ENCODE results near the gene ABRACL. TPM values are rescaled to one million over a fixed set of nuclear protein-coding genes. Genes with fewer than 3 reads are reported as not detected.
A peak's percentile ranks its signal among the peaks of the same experiment; 100 is the strongest.
"Not testable (repeated sequence)": the region's sequence is repeated elsewhere in the genome, so short reads cannot be mapped to it uniquely, and the experiment has no call there.

ABRACL gene
- total RNA-seq, 2 donors from 2014 or later = 46.0 to 64.4 TPM

DNA sequence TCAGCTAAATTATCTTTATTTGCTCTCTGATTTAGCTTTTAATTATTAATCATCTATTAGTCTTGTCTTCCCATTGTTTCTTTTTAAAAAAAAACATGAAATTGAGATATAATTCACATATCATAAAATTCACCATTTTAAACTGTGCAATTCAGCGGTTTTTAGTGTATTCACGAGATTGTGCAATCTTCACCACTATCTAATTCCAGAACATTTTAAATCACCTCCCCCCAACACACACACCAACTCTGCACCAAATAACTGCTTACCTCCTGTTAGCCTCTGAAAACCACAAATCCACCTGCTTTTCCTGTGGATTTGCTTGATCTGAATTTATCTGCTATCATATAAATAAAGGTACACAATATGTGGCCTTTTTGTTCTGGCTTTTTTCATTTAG is 8.8 kb upstream of the ABRACL start:
- H3K9me3 ChIP-seq (ENCODE audit: control insufficient read depth, low read length, poor library complexity, severe bottlenecking) = no peaks in the 10 kb centered on the region
- Mint-ChIP-seq H3K27ac (no peak overlapping the region), H3K4me1 (peaks cover 2% of the 10 kb centered on the region), H3K27me3 (no peaks in the 10 kb centered on the region), H3K36me3 (ENCODE audit: low read depth) (no peaks in the 10 kb centered on the region), H3K4me3 (no peak overlapping the region)
- DNase-seq (no peak), ATAC-seq (no peak)

DNA sequence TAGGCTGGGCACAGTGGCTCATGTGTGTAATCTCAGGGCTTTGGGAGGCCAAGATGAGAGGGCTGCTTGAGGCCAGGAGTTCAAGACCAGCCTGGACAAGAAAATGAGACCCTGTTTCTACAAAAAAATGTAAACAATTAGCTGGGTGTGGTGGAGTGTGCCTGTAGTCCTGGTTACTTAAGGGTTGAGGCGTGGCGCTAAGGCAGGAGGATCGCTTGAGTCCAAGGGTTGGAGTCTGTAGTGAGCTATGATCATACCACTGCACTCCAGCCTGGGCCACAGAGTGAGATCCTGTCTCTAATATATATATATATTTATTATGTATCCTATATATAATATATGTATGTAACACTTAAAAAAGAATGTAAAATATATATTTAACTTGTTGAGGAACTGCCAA is 7.9 kb upstream of the ABRACL start:
- ATAC-seq (no peak), DNase-seq (no peak)
- no peaks in the 10 kb centered on the region for H3K9me3 ChIP-seq (ENCODE audit: control insufficient read depth, low read length, poor library complexity, severe bottlenecking)
- Mint-ChIP-seq H3K27me3 (no peaks in the 10 kb centered on the region), H3K36me3 (ENCODE audit: low read depth) (no peaks in the 10 kb centered on the region), H3K4me3 (no peak overlapping the region), H3K4me1 (peaks cover 2% of the 10 kb centered on the region), H3K27ac (no peak overlapping the region)

DNA sequence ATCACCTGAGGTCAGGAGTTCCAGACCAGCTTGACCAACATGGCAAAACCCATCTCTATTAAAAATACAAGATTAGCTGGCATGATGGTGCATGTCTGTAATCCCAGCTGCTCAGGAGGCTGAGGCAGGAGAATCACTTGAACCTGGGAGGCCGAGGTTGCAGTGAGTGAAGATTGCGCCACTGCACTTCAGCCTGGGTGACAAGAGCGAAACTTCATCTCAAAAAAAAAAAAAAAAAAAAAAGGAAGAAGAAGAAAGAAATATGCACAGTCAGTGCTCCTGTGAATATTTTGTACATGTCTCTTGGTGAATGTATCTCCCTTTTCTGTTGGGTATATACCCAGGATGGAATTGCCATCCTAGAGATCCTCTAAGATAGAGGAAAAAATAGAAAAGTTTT is 3.1 kb upstream of the ABRACL start:
- H3K4me1 Mint-ChIP-seq = peaks cover 12% of the 10 kb centered on the region
- not testable (repeated sequence) for ATAC-seq; H3K27ac Mint-ChIP-seq; H3K4me3 Mint-ChIP-seq; H3K27me3 Mint-ChIP-seq; DNase-seq; H3K9me3 ChIP-seq (ENCODE audit: control insufficient read depth, low read length, poor library complexity, severe bottlenecking); H3K36me3 Mint-ChIP-seq (ENCODE audit: low read depth)

DNA sequence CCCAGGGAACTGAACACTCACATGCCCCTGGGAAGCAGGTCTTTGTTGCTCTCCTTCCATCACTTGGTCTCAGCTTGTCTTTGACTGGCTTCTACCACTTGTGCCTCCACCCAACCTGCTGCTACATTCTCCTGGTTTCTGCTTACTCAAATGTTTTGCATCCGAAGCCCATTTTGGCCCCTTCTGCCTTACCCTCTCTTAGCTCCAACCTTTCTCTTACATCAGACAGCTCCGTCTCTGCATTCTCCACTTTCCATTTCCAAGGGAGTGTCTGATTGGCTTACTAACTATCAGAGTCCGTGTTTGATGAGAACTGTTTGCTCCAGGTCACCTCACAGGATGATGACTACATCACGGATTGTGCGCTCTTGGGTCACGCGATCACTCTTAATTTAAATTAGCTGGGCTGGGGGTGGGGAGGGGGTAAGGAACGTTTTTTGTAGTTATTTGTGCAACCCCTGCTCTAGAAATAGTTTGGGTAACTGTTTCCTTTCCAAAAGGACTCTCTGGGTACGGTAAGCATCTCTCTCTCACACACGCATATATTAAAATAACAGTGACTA is 844 bp upstream of the ABRACL start:
- Mint-ChIP-seq H3K27me3 (no peaks in the 10 kb centered on the region), H3K4me1 (peaks cover 17% of the 10 kb centered on the region), H3K4me3 (no peak overlapping the region), H3K36me3 (ENCODE audit: low read depth) (no peaks in the 10 kb centered on the region), H3K27ac (peak overlapping the region; percentile 93)
- no peak for DNase-seq
- H3K9me3 ChIP-seq (ENCODE audit: control insufficient read depth, low read length, poor library complexity, severe bottlenecking) = no peaks in the 10 kb centered on the region
- peak; percentile 10 for ATAC-seq

DNA sequence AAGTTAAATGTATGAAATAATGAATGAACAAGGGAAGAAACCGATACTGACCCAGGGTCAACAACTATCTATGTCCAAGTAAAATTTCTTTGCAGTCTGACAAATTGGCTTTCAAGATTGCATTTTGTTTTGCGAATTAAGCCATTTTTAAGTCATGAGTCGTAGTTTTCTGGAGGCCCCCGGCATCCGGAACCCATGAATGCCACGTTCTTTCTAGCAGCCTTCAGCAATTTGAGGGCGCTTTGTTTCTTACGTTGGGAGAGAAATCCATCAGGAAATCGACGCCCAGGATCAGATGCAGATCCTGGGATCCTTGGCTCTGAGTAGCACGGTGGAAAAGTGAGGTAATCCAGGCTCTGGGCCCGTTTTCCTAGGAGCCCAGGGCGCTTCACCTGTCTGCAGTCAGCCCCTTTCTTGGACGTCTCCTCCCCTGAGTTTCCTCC is 309 bp upstream of the ABRACL start:
- peak; percentile 22 for ATAC-seq
- H3K27ac Mint-ChIP-seq = peak overlapping the region; percentile 93
- DNase-seq = no peak
- H3K4me3 Mint-ChIP-seq = no peak overlapping the region
- no peaks in the 10 kb centered on the region for H3K27me3 Mint-ChIP-seq
- H3K9me3 ChIP-seq (ENCODE audit: control insufficient read depth, low read length, poor library complexity, severe bottlenecking) = no peaks in the 10 kb centered on the region
- H3K4me1 Mint-ChIP-seq = peaks cover 21% of the 10 kb centered on the region
- H3K36me3 Mint-ChIP-seq (ENCODE audit: low read depth) = no peaks in the 10 kb centered on the region

DNA sequence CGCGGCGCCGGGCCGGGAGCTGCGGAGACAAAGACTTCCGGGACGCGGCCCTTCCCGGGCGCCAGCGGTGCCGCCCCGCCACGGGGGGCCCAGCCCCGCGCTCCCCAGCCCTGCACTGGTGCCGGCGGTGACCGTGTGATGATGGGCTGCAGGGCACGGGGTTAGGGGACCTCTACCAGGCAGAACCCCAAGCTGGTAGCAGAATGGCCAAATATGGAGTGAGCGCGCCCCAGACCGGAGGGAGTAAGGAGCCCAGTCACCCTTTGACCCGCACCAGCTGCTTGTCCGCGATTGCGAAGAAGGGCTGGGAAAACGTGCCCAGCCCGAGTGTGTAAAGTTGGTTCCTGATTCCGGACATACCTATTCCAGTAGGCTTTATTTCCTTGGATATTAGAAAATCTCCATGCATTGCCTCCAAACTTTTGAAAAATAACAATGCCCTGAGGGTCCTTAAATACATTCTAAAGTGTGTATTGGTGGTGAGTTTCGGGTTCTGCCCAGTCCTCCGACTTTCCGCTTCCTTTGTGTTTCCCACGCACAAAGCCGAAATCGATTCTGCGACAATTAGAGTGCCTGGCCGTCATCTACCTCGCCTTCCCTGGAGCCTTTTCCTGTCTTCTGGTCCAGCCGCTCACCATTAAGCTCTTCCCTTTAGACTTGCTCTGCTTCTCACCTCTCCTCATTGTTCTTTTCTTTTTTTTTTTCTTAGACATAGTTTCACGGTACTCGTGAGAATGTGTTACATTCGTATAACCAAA is 1.1 kb downstream of the ABRACL start:
- H3K27me3 Mint-ChIP-seq = no peaks in the 10 kb centered on the region
- no peak overlapping the region for H3K27ac Mint-ChIP-seq
- H3K4me1 Mint-ChIP-seq = peaks cover 30% of the 10 kb centered on the region
- H3K36me3 Mint-ChIP-seq (ENCODE audit: low read depth) = peaks cover 7% of the 10 kb centered on the region
- DNase-seq = peak in 1 of 3 donors; percentile 25
- H3K4me3 Mint-ChIP-seq = no peak overlapping the region
- no peaks in the 10 kb centered on the region for H3K9me3 ChIP-seq (ENCODE audit: control insufficient read depth, low read length, poor library complexity, severe bottlenecking)
- no peak for ATAC-seq

DNA sequence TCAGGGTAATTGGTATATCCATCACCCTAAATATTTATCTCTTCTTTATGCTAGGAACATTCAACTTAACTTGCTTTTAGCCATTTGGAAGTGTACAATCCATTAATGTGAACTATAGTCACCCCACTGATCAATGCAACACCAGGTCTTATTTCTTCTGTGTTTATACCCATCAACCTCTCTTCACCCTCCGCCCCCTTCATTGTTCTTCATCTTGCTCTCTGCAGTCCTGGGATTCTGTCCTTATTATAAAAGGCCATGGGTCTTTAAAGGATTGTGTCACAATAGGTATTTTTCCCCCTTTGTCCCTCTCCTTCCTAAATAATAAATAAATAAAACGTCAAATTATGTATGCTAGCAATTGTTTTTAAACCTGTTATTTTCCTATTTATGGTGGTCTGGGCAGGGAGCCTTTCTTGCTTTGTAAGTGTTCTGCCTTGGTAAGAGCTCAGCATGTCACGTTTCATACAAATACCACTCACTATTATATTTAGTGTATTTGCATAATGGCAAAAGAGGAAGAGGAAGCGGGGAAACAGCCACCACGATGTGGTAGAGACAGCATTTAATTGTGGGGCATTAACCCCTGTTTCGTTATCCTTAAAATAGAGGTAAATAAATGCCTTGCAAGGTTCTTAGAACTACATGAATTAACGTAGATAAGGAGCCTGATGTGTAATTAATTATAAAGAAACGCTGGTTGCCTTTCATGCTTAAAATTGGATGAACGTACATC is 1.9 kb downstream of the ABRACL start:
- ATAC-seq (peak; percentile 32), DNase-seq (no peak)
- no peaks in the 10 kb centered on the region for H3K9me3 ChIP-seq (ENCODE audit: control insufficient read depth, low read length, poor library complexity, severe bottlenecking)
- Mint-ChIP-seq H3K36me3 (ENCODE audit: low read depth) (peaks cover 7% of the 10 kb centered on the region), H3K27me3 (no peaks in the 10 kb centered on the region), H3K27ac (no peak overlapping the region), H3K4me3 (no peak overlapping the region), H3K4me1 (peaks cover 30% of the 10 kb centered on the region)

DNA sequence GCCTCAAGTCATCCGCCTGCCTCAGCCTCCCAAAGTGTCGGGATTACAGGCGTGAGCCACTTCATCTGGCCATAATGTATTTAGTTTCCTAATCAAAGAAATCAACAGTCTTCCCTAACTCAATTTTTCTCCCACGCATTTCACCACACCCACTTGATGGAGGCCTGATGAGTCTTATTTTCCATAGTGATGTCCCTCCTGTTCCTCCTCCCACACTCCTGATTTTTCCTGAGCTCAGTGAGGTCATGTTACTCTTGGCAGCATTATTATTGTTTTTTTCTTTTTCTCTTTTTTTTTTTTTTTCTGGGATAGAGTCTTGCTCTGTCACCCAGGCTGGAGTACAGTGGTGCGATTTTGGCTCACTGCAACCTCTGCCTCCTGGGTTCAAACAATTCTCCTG is 8.9 kb downstream of the ABRACL start:
- no peak overlapping the region for H3K4me3 Mint-ChIP-seq
- no peaks in the 10 kb centered on the region for H3K27me3 Mint-ChIP-seq
- DNase-seq (no peak), ATAC-seq (no peak)
- H3K4me1 Mint-ChIP-seq = peaks cover 40% of the 10 kb centered on the region
- H3K36me3 Mint-ChIP-seq (ENCODE audit: low read depth) = peaks cover 16% of the 10 kb centered on the region
- no peak overlapping the region for H3K27ac Mint-ChIP-seq
- no peaks in the 10 kb centered on the region for H3K9me3 ChIP-seq (ENCODE audit: control insufficient read depth, low read length, poor library complexity, severe bottlenecking)

DNA sequence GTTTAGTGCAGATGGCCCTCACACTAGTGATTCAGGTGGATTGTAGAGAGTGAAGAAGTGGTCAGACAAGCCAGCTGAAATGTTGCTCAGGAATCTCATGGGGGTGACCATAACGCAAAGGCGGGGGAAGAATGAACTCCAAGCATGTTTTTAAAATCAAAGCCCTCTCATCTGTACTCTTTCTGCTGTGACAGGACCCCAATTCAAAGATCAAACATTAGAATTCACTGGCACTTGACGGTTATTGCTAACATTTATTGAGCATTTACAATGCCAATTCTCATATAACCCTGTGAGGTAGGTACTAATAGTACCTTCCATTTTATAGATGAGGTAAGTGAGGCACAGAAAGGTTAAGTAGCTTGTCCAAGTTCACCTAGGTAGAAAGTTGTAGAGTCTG is 15.7 kb downstream of the ABRACL start:
- peaks cover 12% of the 10 kb centered on the region for H3K36me3 Mint-ChIP-seq (ENCODE audit: low read depth)
- DNase-seq (no peak), ATAC-seq (no peak)
- peaks cover 15% of the 10 kb centered on the region for H3K4me1 Mint-ChIP-seq
- no peak overlapping the region for H3K27ac Mint-ChIP-seq
- H3K4me3 Mint-ChIP-seq = no peak overlapping the region
- H3K9me3 ChIP-seq (ENCODE audit: control insufficient read depth, low read length, poor library complexity, severe bottlenecking) = no peaks in the 10 kb centered on the region
- H3K27me3 Mint-ChIP-seq = no peaks in the 10 kb centered on the region

DNA sequence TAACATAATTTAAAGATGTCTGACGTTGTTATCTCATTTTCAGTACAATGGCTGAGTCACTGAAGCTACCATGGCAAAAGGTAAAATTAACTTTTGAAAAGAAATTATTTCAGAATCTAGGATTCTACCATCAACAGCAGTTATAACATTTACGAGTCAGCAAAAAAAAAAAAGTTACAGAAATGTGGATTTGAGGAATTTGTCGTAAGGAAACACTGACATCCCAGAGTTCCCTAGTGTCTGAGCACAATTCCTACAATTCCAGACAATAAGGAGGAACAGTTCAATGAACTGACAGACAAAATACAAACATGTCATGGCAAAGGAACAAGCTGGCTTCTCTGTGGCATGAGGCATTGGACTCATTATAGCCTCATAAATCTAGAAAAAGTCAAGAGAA is 19.1 kb downstream of the ABRACL start:
- Mint-ChIP-seq H3K27me3 (no peaks in the 10 kb centered on the region), H3K4me1 (no peaks in the 10 kb centered on the region), H3K36me3 (ENCODE audit: low read depth) (peaks cover 7% of the 10 kb centered on the region), H3K27ac (no peak overlapping the region), H3K4me3 (no peak overlapping the region)
- no peak for ATAC-seq
- H3K9me3 ChIP-seq (ENCODE audit: control insufficient read depth, low read length, poor library complexity, severe bottlenecking) = no peaks in the 10 kb centered on the region
- no peak for DNase-seq

DNA sequence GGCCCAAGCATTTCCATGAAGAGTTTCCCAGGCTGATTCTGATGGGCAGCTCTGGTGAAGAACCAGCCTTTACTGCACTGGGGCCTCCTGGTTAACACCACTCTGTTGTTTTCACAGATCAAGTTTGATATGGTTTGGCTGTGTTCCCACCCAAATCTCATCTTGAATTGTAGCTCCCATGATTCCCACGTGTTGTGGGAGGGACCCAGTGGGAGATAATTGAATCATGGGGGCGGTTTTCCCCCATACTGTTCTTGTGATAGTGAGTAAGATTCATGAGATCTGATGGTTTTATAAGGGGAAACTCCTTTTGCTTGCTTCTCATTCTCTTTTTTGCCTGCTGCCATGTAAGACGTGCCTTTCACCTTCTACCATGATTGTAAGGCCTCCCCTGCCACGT is 20.4 kb downstream of the ABRACL start:
- H3K4me1 Mint-ChIP-seq; ATAC-seq; H3K36me3 Mint-ChIP-seq (ENCODE audit: low read depth); H3K4me3 Mint-ChIP-seq; DNase-seq; H3K27me3 Mint-ChIP-seq; H3K9me3 ChIP-seq (ENCODE audit: control insufficient read depth, low read length, poor library complexity, severe bottlenecking); H3K27ac Mint-ChIP-seq: not testable (repeated sequence)

DNA sequence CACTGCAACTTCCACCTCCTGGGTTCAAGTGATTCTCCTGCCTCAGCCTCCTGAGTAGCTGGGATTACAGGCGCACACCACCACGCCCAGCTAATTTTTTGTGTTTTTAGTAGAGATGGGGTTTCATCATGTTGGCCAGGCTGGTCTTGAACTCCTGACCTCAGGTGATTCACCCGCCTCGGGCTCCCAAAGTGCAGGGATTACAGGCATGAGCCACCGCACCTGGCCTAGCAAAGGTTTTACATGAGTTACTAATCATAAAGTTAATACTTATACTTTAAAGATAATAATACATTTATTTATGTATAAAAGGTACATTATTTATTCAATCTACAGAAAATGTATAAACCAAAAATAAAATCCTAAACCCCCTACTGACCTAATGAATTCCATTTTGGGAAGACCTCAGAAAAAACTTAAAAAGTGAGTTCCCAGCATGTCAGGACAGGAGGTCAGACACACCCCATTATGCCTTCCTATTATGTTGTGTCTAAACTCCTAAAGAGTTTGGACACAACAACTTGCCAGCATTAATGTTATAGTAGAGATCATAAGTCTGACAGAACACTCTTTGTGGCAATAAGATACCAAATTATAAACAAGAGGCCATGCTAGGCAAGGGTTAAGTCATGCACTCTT is 21.7 kb downstream of the ABRACL start:
- not testable (repeated sequence) for H3K27ac Mint-ChIP-seq; H3K4me1 Mint-ChIP-seq; H3K4me3 Mint-ChIP-seq; H3K27me3 Mint-ChIP-seq; ATAC-seq; H3K36me3 Mint-ChIP-seq (ENCODE audit: low read depth); H3K9me3 ChIP-seq (ENCODE audit: control insufficient read depth, low read length, poor library complexity, severe bottlenecking); DNase-seq

DNA sequence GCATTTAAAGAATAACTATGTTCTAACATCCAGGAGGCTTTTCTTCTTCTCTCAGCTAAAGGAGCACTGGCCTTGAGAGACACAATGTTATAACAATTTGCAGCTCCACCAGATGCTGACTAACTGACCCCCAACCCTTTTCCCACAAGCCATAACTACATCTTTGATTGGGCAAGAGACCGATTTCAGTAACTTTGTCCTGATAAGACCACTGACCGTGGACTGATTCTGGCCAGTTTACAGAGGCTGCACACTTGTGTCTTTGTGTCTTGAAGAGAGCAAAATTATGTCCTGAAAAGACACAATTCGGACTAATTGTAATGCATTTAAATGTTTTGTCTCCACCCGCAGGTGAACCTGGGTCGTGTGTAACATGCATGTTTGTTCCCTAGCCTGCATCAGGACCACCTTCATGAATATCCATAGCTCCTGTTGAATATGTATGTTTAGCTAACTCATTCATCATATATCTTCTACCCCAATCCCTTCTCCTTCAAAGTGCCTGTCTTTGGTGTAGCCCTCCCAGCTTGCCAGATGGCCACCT is 22.3 kb downstream of the ABRACL start:
- Mint-ChIP-seq H3K27me3 (no peaks in the 10 kb centered on the region), H3K27ac (no peak overlapping the region), H3K36me3 (ENCODE audit: low read depth) (no peaks in the 10 kb centered on the region), H3K4me1 (no peaks in the 10 kb centered on the region), H3K4me3 (no peak overlapping the region)
- ATAC-seq (no peak), DNase-seq (no peak)
- no peaks in the 10 kb centered on the region for H3K9me3 ChIP-seq (ENCODE audit: control insufficient read depth, low read length, poor library complexity, severe bottlenecking)
